NT2/D1 (cell line): ENCODE measurements around the gene SDK2.

ENCODE experiments used
- SUZ12 ChIP-seq: IDR thresholded peaks from 2 replicates; pipeline ENCODE4 v1.6.1; 2011; ENCODE audit not compliant: insufficient read length, insufficient read depth; ENCODE audit errors: extremely low read depth
- YY1 ChIP-seq: IDR thresholded peaks from 2 replicates; pipeline ENCODE4 v1.6.1; 2011; ENCODE audit not compliant: insufficient read length, insufficient read depth
- ZNF274 ChIP-seq: IDR thresholded peaks from 2 replicates; pipeline ENCODE4 v1.6.1; 2011; ENCODE audit warnings: mild to moderate bottlenecking, low read depth, low read length

DNA sequence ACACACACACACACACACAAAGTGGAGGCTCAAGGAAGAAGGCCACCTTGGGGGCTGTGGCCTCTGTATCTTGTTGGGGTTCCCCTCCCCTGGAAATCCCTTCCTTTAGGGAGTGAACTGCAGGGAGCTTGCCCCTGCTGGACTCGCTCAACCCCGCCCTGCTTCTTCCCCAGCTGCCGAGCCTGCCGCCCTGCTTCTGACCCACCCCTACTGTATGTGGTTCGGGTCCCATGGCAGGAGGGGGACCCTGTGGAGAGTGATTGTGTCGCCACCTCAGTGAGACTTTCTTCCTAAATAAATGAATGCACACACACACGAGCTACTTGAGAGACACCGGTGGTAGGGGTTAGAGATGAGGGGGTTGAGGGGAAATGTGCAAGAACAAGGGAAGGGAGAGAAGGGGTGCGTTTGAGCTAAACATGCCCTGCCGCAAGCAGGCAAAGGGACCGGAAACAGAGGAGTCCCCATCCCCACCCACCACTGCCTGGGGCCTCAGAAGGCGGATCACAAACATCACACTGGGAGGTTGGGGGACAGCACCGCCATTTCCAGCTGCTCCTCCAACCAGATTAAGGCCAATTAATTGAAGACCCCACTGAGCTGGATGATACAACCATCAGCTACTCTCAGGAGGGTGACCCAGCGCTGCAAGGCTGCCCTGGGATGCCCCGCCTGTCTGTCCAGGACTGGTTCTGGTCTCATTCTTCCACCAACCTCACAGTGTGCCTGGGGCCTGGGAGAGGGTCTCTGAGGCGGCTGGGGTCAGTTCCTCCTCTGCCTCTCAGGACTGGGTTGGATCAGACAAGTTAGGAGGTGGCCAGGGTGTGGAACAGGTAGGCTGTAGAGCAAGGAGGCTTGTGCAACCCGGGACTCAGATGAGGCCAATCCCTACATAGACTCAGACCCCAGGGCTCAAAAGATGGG lies 98.9 kb downstream of the SDK2 start:
- TF ChIP-seq ZNF274 = no peak
- no peak for TF ChIP-seq YY1
- no peak for TF ChIP-seq SUZ12
